B cell (primary cell): ENCODE data around the gene GIGYF2. TPM values are rescaled to one million over a fixed set of nuclear protein-coding genes. Genes with fewer than 3 reads are reported as not detected.

Experiments used
- ATAC-seq: fragments of 200-7000 bp; cut with Tn5 transposase; one replicate; pipeline ENCODE4 v1.10.0; 2021; ENCODE audit warnings: low read depth, mild to moderate bottlenecking, moderate number of reproducible peaks, moderate library complexity
- CTCF ChIA-PET: fragments of 350-600 bp; sonication (Branson Sonifier 250); formaldehyde crosslinking; loops from one replicate; lab custom pipeline; 2021; ENCODE audit warnings: antibody characterized with exemption, inconsistent platforms; lab: Charles Lee
- POLR2A ChIA-PET: fragments of 350-600 bp; sonication (Branson Sonifier 250); formaldehyde crosslinking; loops from one replicate; lab custom pipeline; 2021; ENCODE audit warnings: antibody characterized with exemption; lab: Charles Lee
- DNase-seq: peaks from one replicate; pipeline ENCODE4 v3.0.0; 2013
- H2AFZ ChIP-seq: 2 replicates; pipeline ENCODE4 v1.6.1; 2012; ENCODE audit warnings: mild to moderate bottlenecking, low read depth, low read length; ENCODE audit not compliant: insufficient read depth, poor library complexity, severe bottlenecking
- H3K27ac ChIP-seq, 2 donors: 1 replicate in 1 of 2; 2 replicates in 1 of 2; pipeline ENCODE4 v1.5.1; 2012 to 2013; ENCODE audit warnings: low read length in 2 of 2, mild to moderate bottlenecking in 2 of 2, moderate library complexity in 1 of 2
- H3K27me3 ChIP-seq, 4 experiments: fragments of 200-600 bp in 1 of 4; sonication (generic) in 1 of 4; replicated peaks in 1 of 4; 1 replicate in 2 of 4; 2 replicates in 2 of 4; pipeline versions ENCODE4 v1.6.1 to v1.7.0; 2013 to 2016; ENCODE audit warnings: low read length in 3 of 4, mild to moderate bottlenecking in 2 of 4, mixed read lengths in 1 of 4, moderate library complexity in 1 of 4; ENCODE audit not compliant: insufficient read depth in 4 of 4, control insufficient read depth in 3 of 4; ENCODE audit errors: control extremely low read depth in 1 of 4
- H3K36me3 ChIP-seq, 2 experiments: replicated peaks in 1 of 2; 1 replicate in 1 of 2; 2 replicates in 1 of 2; pipeline versions ENCODE4 v1.6.1 to v1.7.1; 2013; ENCODE audit warnings: low read length in 1 of 2; ENCODE audit not compliant: insufficient read depth in 2 of 2, control insufficient read depth in 1 of 2; ENCODE audit errors: control extremely low read depth in 1 of 2, extremely low read depth in 1 of 2
- H3K4me1 ChIP-seq, 2 donors: fragments of 200-600 bp in 1 of 2; sonication (generic) in 1 of 2; 1 replicate in 1 of 2; 2 replicates in 1 of 2; pipeline versions ENCODE4 v1.5.1 to v1.6.1; 2013 to 2017; ENCODE audit warnings: low read length in 2 of 2; ENCODE audit not compliant: control insufficient read depth in 2 of 2, insufficient read depth in 2 of 2
- H3K4me2 ChIP-seq: replicated peaks from 2 replicates; pipeline ENCODE3; 2012; ENCODE audit warnings: mild to moderate bottlenecking, low read depth, low read length; ENCODE audit not compliant: poor library complexity, severe bottlenecking
- H3K4me3 ChIP-seq, 5 experiments: fragments of 200-600 bp in 1 of 5; sonication (generic) in 1 of 5; 1 replicate in 3 of 5; 2 replicates in 2 of 5; pipeline versions ENCODE4 v1.5.1 to v1.7.0; 2011 to 2016; ENCODE audit warnings: low read length in 4 of 5, mild to moderate bottlenecking in 4 of 5, low read depth in 2 of 5, control low read depth in 1 of 5, moderate library complexity in 1 of 5; ENCODE audit not compliant: insufficient read depth in 1 of 5; ENCODE audit errors: control extremely low read depth in 1 of 5, extremely low read depth in 1 of 5
- H3K79me2 ChIP-seq: fragments of 200-600 bp; sonication (generic); one replicate; pipeline ENCODE4 v1.6.0; 2016; ENCODE audit warnings: low read length; ENCODE audit not compliant: control insufficient read depth, insufficient read depth
- H3K9ac ChIP-seq: fragments of 200-600 bp; sonication (generic); 2 replicates; pipeline ENCODE4 v1.6.1; 2017; ENCODE audit warnings: mild to moderate bottlenecking, low read length, moderate library complexity
- H3K9me3 ChIP-seq, 3 donors: one replicate each; pipeline versions ENCODE4 v1.6.1 to v1.7.1; 2013; ENCODE audit warnings: low read length in 2 of 3; ENCODE audit not compliant: control insufficient read depth in 2 of 3, insufficient read depth in 1 of 3; ENCODE audit errors: control extremely low read depth in 1 of 3
- H4K20me1 ChIP-seq: 2 replicates; pipeline ENCODE4 v1.6.0; 2012; ENCODE audit warnings: mild to moderate bottlenecking, low read length; ENCODE audit not compliant: insufficient read depth, control insufficient read depth, poor library complexity, severe bottlenecking
- H3K27ac Mint-ChIP-seq: one replicate; pipeline ENCODE4 v1.8.0; 2021; ENCODE audit warnings: mixed read lengths
- H3K27me3 Mint-ChIP-seq: one replicate; pipeline ENCODE4 v1.8.0; 2021; ENCODE audit warnings: mixed read lengths
- H3K4me1 Mint-ChIP-seq: one replicate; pipeline ENCODE4 v1.8.0; 2021; ENCODE audit warnings: mixed read lengths
- H3K4me3 Mint-ChIP-seq: one replicate; pipeline ENCODE4 v1.8.0; 2021; ENCODE audit warnings: mixed read lengths
- H3K9me3 Mint-ChIP-seq: one replicate; pipeline ENCODE4 v1.8.0; 2022; ENCODE audit warnings: mixed read lengths; ENCODE audit not compliant: insufficient read depth
- CTCF ChIP-seq: fragments of 200-600 bp; IDR thresholded peaks from one replicate; pipeline ENCODE4 v1.8.0; 2022; ENCODE audit warnings: antibody characterized with exemption, mild to moderate bottlenecking
- EZH2 ChIP-seq: IDR thresholded peaks from 2 replicates; pipeline ENCODE4 v1.6.1; 2012; ENCODE audit warnings: borderline replicate concordance, low read depth, mild to moderate bottlenecking, moderate library complexity, low read length; ENCODE audit not compliant: insufficient read depth, poor library complexity, severe bottlenecking
- WGBS: methylation state at CpG from one replicate; pipeline ENCODE4 v1.1.5; 2013; ENCODE audit warnings: missing lambda C conversion rate; ENCODE audit not compliant: insufficient coverage; 5-methylcytosine and 5-hydroxymethylcytosine counted together
- intact Hi-C: fragments of 100-400 bp; cut with micrococcal nuclease; formaldehyde crosslinking; loops from one replicate; pipeline ENCODE4 v1.10.0; 2022
- polyA plus RNA-seq: library from polyadenylated mRNA; depleted of rRNA; stranded (reverse); fragments of >200 nt; gene quantifications from 2 replicates; pipeline ENCODE4 v1.2.3, GENCODE V29; 2012
- total RNA-seq, 2 donors: library from RNA; stranded (reverse); fragments of 120-200 nt in 1 of 2; gene quantifications; 1 replicate in 1 of 2; 2 replicates in 1 of 2; pipeline versions ENCODE4 v1.2.3 to v1.2.4, GENCODE V29; 2013 to 2022

GIGYF2 gene
- total and polyA plus RNA-seq, 2 donors (not counting 1 experiment from before 2014, with no cell fraction given) = 7.2 to 108 TPM

GRCh38 chr2:232876161-232876977, 179.2 kb downstream of the GIGYF2 start:
- Histone ChIP-seq H3K27me3 (peaks cover 0 to 24% (median 7%) of the 10 kb centered on the region in 4 experiments), H3K4me2 (peak overlapping the region; percentile 87), H3K27ac (no peak overlapping the region), H3K36me3 (no peaks in the 10 kb centered on the region), H2AFZ (peak overlapping the region; percentile 54), H3K9ac (peak overlapping the region; percentile 49), H4K20me1 (no peaks in the 10 kb centered on the region), H3K4me1 (peaks cover 11 to 20% of the 10 kb centered on the region in 2 donors), H3K9me3 (peaks cover 0 to 5% (median 0%) of the 10 kb centered on the region in 3 donors), H3K79me2 (no peaks in the 10 kb centered on the region), H3K4me3 (peak overlapping the region in 3 of 5 experiments; percentile 41 to 55 (median 53))
- TF ChIP-seq CTCF = no peak
- no peak for TF ChIP-seq EZH2
- Mint-ChIP-seq H3K4me3 (peak overlapping the region; percentile 74), H3K27ac (no peak overlapping the region), H3K27me3 (peaks cover 12% of the 10 kb centered on the region), H3K4me1 (peaks cover 15% of the 10 kb centered on the region), H3K9me3 (no peaks in the 10 kb centered on the region)
- WGBS = 1% methylated on average over 117 of the region's 119 CpGs
- intact Hi-C loops = no loop called here
- CTCF ChIA-PET = no interaction called here
- DNase-seq (peak; percentile 76), ATAC-seq (peak; percentile 62)
- POLR2A ChIA-PET = no interaction called here

GRCh38 chr2:232876978-232877441, 179.9 kb downstream of the GIGYF2 start:
- Histone ChIP-seq H3K9ac (peak overlapping the region; percentile 49), H3K36me3 (no peaks in the 10 kb centered on the region), H3K27me3 (peaks cover 0 to 24% (median 7%) of the 10 kb centered on the region in 4 experiments), H4K20me1 (no peaks in the 10 kb centered on the region), H3K27ac (no peak overlapping the region), H3K4me2 (peak overlapping the region; percentile 87), H3K4me1 (peaks cover 11 to 20% of the 10 kb centered on the region in 2 donors), H3K9me3 (peaks cover 0 to 5% (median 0%) of the 10 kb centered on the region in 3 donors), H3K79me2 (no peaks in the 10 kb centered on the region), H3K4me3 (peak overlapping the region in 3 of 5 experiments; percentile 41 to 55 (median 53)), H2AFZ (peak overlapping the region; percentile 54)
- CTCF ChIA-PET = no interaction called here
- no peaks in the 10 kb centered on the region for H3K9me3 Mint-ChIP-seq
- 24% methylated on average over 12 of the region's 21 CpGs for WGBS
- intact Hi-C loops = no loop called here
- no peak for ATAC-seq
- POLR2A ChIA-PET = no interaction called here
- TF ChIP-seq EZH2 = no peak
- no peak for TF ChIP-seq CTCF
- H3K4me3 Mint-ChIP-seq = peak overlapping the region; percentile 47
- no peak for DNase-seq
- peaks cover 12% of the 10 kb centered on the region for H3K27me3 Mint-ChIP-seq
- no peak overlapping the region for H3K27ac Mint-ChIP-seq
- peaks cover 15% of the 10 kb centered on the region for H3K4me1 Mint-ChIP-seq
